Keratinocyte (primary cell): Measurements from ENCODE around the gene MED27. TPM values are rescaled to one million over a fixed set of nuclear protein-coding genes. Genes with fewer than 3 reads are reported as not detected.

ENCODE experiments used
- DNase-seq: peaks from one replicate; pipeline ENCODE4 v3.0.0-alpha.2; 2011; ENCODE audit warnings: low read depth, missing footprints, low spot score
- FAIRE-seq: peaks from 2 replicates; lab custom pipeline; 2011; peaks lifted over from hg19 to GRCh38; lab: Jason Lieb, UNC
- H2AFZ ChIP-seq: 2 replicates; pipeline ENCODE4 v1.6.0; 2012; ENCODE audit warnings: low read length, control low read depth, inconsistent platforms; ENCODE audit not compliant: control insufficient read depth
- H3K27ac ChIP-seq: 2 replicates; pipeline ENCODE4 v1.5.1; 2011; ENCODE audit warnings: low read length; ENCODE audit not compliant: control insufficient read depth, insufficient read depth
- H3K27me3 ChIP-seq: 3 replicates; pipeline ENCODE4 v1.6.0; 2011; ENCODE audit warnings: low read length; ENCODE audit not compliant: control insufficient read depth, insufficient read depth; ENCODE audit errors: extremely low read depth
- H3K36me3 ChIP-seq, 2 experiments: 2 replicates in 1 of 2; 3 replicates in 1 of 2; pipeline ENCODE4 v1.5.1; 2011; ENCODE audit warnings: low read length in 2 of 2, mild to moderate bottlenecking in 1 of 2; ENCODE audit not compliant: control insufficient read depth in 2 of 2, insufficient read depth in 2 of 2; ENCODE audit errors: extremely low read depth in 1 of 2
- H3K4me1 ChIP-seq: 3 replicates; pipeline ENCODE4 v1.5.1; 2011; ENCODE audit warnings: low read length; ENCODE audit not compliant: control insufficient read depth, insufficient read depth; ENCODE audit errors: extremely low read depth
- H3K4me2 ChIP-seq: 3 replicates; pipeline ENCODE4 v1.6.0; 2011; ENCODE audit warnings: low read depth, low read length; ENCODE audit not compliant: control insufficient read depth, insufficient read depth; ENCODE audit errors: extremely low read depth
- H3K4me3 ChIP-seq, 3 experiments: fragments of 200-600 bp in 1 of 3; sonication (generic) in 1 of 3; 2 replicates in 2 of 3; 3 replicates in 1 of 3; pipeline ENCODE4 v1.5.1; 2011 to 2016; ENCODE audit warnings: low read length in 3 of 3, mild to moderate bottlenecking in 3 of 3, control low read depth in 2 of 3, inconsistent platforms in 1 of 3, low read depth in 1 of 3, mixed read lengths in 1 of 3, mixed run types in 1 of 3, moderate library complexity in 1 of 3; ENCODE audit not compliant: control insufficient read depth in 2 of 3, insufficient read depth in 2 of 3; ENCODE audit errors: extremely low read depth in 1 of 3
- H3K79me2 ChIP-seq: 2 replicates; pipeline ENCODE4 v1.6.0; 2012; ENCODE audit warnings: low read length; ENCODE audit not compliant: control insufficient read depth, insufficient read depth
- H3K9ac ChIP-seq: 3 replicates; pipeline ENCODE4 v1.6.0; 2011; ENCODE audit warnings: low read length; ENCODE audit not compliant: control insufficient read depth, insufficient read depth; ENCODE audit errors: extremely low read depth
- H3K9me1 ChIP-seq: 3 replicates; pipeline ENCODE4 v1.6.0; 2011; ENCODE audit warnings: low read length; ENCODE audit not compliant: control insufficient read depth, insufficient read depth; ENCODE audit errors: extremely low read depth
- H3K9me3 ChIP-seq: 2 replicates; pipeline ENCODE4 v1.5.1; 2012; ENCODE audit warnings: low read depth, low read length; ENCODE audit not compliant: control insufficient read depth
- H4K20me1 ChIP-seq: 3 replicates; pipeline ENCODE4 v1.6.0; 2011; ENCODE audit warnings: low read length; ENCODE audit not compliant: control insufficient read depth, insufficient read depth; ENCODE audit errors: extremely low read depth
- CTCF ChIP-seq, 3 experiments: IDR thresholded peaks in 1 of 3; conservative IDR thresholded peaks in 1 of 3; optimal IDR thresholded peaks in 1 of 3; 2 replicates in 2 of 3; 3 replicates in 1 of 3; pipeline versions ENCODE3 to v1.5.1; 2011; ENCODE audit warnings: low read length in 3 of 3, mild to moderate bottlenecking in 3 of 3, moderate library complexity in 2 of 3, control low read depth in 1 of 3, inconsistent platforms in 1 of 3; ENCODE audit not compliant: insufficient read depth in 2 of 3; ENCODE audit errors: extremely low read depth in 1 of 3
- EZH2 ChIP-seq: IDR thresholded peaks from one replicate; pipeline ENCODE4 v1.6.1; 2012; ENCODE audit warnings: inconsistent platforms, mild to moderate bottlenecking, low read length, moderate library complexity
- dilution Hi-C: fragments of 300-500 bp; cut with MboI; formaldehyde crosslinking; loops from one replicate; pipeline ENCODE4 v1.7.0; 2020; ENCODE audit warnings: low sequenced_read_pairs; ENCODE audit not compliant: extremely low pct_ligation_motif_present
- polyA plus RNA-seq, 5 experiments: library from polyadenylated mRNA; depleted of rRNA in 3 of 5; stranded (reverse) in 3 of 5; stranded (forward) in 1 of 5; unstranded in 1 of 5; fragments of >200 nt; gene quantifications; 1 replicate in 1 of 5; 2 replicates in 3 of 5; 3 replicates in 1 of 5; pipeline versions ENCODE4 v1.2.1 to v1.2.3, GENCODE V29; 2011 to 2012; ENCODE audit warnings: missing spikeins in 2 of 5, low read depth in 1 of 5, low replicate concordance in 1 of 5

Gene MED27
- polyA plus RNA-seq, 1 donor (not counting 4 experiments of a cell fraction or from before 2014, with no cell fraction given), result 39.0 TPM

GRCh38 chr9:132015866-132016265 is 63.8 kb downstream of the MED27 start:
- Histone ChIP-seq H3K4me3 (no peak overlapping the region), H3K9me3 (no peaks in the 10 kb centered on the region), H2AFZ (no peak overlapping the region), H3K36me3 (peaks cover 2 to 11% of the 10 kb centered on the region in 2 experiments), H3K9ac (no peak overlapping the region), H3K79me2 (peaks cover 14% of the 10 kb centered on the region), H3K27ac (no peak overlapping the region), H3K9me1 (no peaks in the 10 kb centered on the region), H3K4me2 (no peak overlapping the region), H4K20me1 (no peaks in the 10 kb centered on the region), H3K4me1 (peaks cover 7% of the 10 kb centered on the region), H3K27me3 (no peaks in the 10 kb centered on the region)
- TF ChIP-seq EZH2, result no peak
- TF ChIP-seq CTCF (optimal IDR thresholded peaks at IDR 0.05 in 1 of 3, IDR thresholded peaks at IDR 0.05 in 1 of 3, conservative IDR thresholded peaks at IDR 0.05 in 1 of 3; ENCODE audit: extremely low read depth in 1 of 3, insufficient read depth in 2 of 3, low read length in 3 of 3), result no peak
- dilution Hi-C loops, result no loop called here
- no peak for DNase-seq
- FAIRE-seq, result no peak

- TF ChIP-seq EZH2 (no peak), CTCF (optimal IDR thresholded peaks at IDR 0.05 in 1 of 3, IDR thresholded peaks at IDR 0.05 in 1 of 3, conservative IDR thresholded peaks at IDR 0.05 in 1 of 3; ENCODE audit: extremely low read depth in 1 of 3, insufficient read depth in 2 of 3, low read length in 3 of 3) (no peak)
- no peak for DNase-seq
- Histone ChIP-seq H4K20me1 (no peaks in the 10 kb centered on the region), H3K9ac (no peak overlapping the region), H3K36me3 (peaks cover 2 to 11% of the 10 kb centered on the region in 2 experiments), H3K27me3 (no peaks in the 10 kb centered on the region), H3K4me3 (no peak overlapping the region), H2AFZ (no peak overlapping the region), H3K27ac (no peak overlapping the region), H3K4me2 (no peak overlapping the region), H3K4me1 (peaks cover 10% of the 10 kb centered on the region), H3K9me3 (no peaks in the 10 kb centered on the region), H3K79me2 (peaks cover 7% of the 10 kb centered on the region), H3K9me1 (no peaks in the 10 kb centered on the region)
- FAIRE-seq, result no peak
- dilution Hi-C loops, result no loop called here
Observed at GRCh38 chr9:132014218-132014805, 65.4 kb downstream of the MED27 start.
